AG09319 (cell line): Measurements from ENCODE around the gene FAM83C.

Experiments
- DNase-seq: peaks from one replicate; pipeline ENCODE4 v3.0.0-alpha.2; 2010; ENCODE audit warnings: low read depth; ENCODE audit errors: extremely low read depth
- TF ChIP-seq, protein P1 (sequence below): IDR thresholded peaks from 2 replicates; pipeline ENCODE4 v1.5.1; 2011; ENCODE audit warnings: low read depth, mild to moderate bottlenecking, inconsistent platforms, low read length, moderate library complexity

The FAM83C gene

DNA sequence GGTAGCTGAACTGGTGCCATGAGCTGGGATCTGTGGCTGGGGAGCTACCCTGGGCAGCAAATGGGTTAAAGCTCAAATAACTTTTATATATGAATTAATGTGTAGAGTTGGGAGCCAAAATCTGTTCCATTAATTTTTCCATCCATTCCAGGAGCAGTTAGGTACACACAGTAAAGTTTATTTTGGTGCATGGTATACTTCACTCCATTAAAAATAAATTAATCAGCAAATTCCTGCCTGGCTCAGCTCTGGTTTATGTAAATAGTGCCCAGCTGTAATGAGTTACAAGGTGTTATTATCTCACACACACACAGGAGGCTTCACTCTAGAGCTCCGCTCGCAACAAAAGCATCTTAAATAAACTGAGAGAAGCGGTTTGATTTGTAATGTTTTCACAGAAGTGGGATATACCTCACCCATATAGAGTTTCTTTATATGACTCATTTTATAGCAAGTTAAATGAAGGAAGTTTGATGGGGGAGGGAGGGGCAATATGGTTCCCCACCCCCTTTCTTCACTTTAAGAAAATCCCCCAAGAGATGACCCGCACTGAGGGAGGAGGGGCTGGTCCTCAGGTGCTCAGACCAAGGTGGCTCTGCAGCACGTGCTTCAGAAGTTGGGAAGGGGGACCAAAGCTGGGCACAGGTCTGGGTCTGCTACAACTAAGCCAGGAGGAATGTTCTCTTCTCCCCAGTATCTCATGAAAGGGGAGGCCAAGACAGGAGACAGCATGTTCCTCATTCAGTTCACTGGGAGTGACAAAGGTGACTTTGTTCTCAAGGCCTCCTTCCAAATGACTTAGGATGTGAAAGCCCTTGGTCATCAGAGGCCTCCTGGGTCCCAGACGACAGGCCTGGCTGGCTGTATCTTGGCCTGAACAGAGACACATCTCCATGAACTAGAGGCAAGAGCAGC lies 10.5 kb upstream of the FAM83C start:
- no peak for DNase-seq

DNA sequence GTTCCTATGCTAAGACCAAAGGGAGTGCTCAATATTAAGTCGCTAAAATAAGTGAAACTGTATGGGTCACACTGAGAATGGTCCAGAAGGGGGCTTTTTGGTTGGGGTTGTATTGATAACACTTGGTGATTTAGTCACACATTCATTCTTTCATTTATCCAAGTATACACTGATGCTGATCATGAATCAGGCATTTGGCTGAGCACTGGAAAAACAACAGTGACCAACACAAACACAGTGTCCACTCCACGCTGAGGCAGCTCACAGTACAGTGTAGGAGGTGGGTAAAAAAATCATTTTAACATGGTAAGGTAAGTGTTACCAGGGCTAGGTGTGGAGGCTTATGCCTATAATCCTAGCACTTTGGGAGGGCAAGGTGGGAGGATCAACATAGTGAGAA lies 9.2 kb upstream of the FAM83C start:
- no peak for DNase-seq
- TF ChIP-seq, protein P1, sequence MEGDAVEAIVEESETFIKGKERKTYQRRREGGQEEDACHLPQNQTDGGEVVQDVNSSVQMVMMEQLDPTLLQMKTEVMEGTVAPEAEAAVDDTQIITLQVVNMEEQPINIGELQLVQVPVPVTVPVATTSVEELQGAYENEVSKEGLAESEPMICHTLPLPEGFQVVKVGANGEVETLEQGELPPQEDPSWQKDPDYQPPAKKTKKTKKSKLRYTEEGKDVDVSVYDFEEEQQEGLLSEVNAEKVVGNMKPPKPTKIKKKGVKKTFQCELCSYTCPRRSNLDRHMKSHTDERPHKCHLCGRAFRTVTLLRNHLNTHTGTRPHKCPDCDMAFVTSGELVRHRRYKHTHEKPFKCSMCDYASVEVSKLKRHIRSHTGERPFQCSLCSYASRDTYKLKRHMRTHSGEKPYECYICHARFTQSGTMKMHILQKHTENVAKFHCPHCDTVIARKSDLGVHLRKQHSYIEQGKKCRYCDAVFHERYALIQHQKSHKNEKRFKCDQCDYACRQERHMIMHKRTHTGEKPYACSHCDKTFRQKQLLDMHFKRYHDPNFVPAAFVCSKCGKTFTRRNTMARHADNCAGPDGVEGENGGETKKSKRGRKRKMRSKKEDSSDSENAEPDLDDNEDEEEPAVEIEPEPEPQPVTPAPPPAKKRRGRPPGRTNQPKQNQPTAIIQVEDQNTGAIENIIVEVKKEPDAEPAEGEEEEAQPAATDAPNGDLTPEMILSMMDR, result no peak

More for the DNA sequence above, 10.5 kb upstream of the FAM83C start:
- TF ChIP-seq, protein P1, result no peak

DNA sequence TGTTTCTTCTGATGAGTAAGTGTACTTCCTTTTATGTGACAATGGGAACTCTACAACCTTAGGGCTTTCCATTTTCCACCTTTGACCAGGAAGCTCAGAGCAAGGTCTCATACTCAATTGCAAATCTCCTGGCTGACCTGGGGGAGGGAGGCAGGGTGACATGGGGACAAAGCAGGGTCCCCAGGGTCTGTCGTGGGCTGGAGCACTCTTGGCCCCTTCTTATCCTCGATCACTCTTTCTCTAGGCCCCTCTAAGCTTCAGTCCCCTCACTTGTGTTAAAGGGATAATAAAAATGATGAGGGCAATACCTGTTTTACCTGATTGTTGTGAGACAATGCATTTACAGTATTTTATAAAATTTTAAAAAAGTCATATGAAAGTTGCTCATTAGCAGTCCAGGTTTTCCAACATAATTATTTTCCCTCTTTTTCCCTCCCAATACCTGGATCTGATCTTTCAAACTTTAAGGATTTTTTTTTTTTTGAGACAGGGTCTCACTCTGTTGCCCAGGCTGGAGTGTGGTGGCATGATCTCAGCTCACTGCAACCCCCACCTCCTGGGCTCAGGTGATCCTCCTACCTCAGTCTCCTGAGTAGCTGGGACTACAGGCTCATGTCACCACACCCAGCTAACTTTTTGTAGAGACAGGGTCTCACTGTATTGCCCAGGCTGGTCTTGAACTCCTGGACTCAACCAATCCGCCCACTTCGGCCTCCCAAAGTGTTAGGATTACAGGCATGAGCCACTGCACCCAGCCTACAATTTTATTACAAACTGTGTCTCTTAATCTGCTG lies 8.4 kb upstream of the FAM83C start:
- TF ChIP-seq, protein P1, result no peak
- no peak for DNase-seq

DNA sequence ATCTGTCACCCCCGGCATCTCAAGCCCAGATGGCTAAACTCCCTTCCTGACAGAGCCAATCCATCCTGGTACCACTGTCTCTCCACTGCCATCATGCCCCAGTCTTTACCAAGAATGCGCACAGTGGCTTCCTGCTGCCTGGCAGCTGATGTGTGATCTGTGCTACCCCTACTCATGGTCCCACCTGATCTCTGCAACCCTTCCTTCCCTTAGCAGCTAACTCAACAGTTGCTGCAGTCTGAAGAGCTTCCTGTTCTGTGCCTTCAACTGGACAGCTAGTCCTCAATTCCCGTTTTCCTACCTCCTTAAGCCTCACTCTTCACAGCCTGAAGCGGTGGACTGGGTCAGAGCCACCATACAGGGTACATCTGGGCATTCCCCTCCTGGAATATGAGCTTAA lies 7.6 kb upstream of the FAM83C start:
- DNase-seq, result no peak
- TF ChIP-seq, protein P1, result no peak

DNA sequence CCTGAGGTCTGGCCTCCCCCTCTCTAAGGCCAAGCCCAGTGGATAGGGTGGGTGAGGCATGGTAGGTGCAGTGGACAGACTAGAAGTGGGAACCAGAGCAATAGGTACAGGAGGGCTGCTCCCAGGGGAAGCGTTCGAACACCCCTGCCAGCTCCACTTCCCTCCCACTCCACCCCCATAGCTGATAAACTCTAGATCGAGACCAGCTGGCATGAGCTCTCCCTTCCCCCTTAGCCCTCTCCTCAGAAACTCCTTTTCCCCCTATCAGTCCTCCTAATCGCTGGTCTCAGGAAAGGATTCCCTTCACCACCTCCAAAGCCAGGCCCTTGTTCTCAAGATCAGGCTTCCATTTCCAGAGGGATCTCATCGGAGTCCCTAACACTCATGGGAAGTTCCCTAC lies 6.0 kb upstream of the FAM83C start:
- TF ChIP-seq, protein P1, result no peak
- DNase-seq, result no peak

DNA sequence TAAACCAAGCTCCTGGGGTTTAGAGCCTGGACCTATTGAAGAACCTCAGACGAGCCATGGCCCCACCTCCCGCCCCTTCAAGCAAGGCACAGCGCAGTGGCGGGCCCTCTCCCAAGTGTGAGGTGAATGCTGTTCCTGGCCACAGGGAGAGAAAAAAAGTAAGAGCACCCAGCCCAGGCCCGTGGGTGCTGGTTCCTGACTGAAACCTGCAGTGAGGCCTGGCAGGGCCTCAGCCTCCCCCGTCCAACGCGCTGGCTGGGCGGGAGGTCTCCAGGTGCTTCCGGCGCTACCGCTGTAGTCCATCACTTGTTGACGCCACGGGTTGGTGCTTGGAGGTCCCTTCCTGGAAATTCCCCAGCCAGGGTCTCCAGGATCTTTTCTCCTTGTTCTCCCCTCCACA lies 5.5 kb upstream of the FAM83C start:
- no peak for DNase-seq
- TF ChIP-seq, protein P1, result no peak

- TF ChIP-seq, protein P1, result no peak; the same call in 1 of the 2 replicates
- DNase-seq, result no peak
Observed at GRCh38 chr20:35297155-35297554, 4.9 kb upstream of the FAM83C start.
